ENCODE measurements around the gene BGLAP.

- TF ChIP-seq CTCF (IDR thresholded peaks at IDR 0.05) = no peak
- TF ChIP-seq EZH2 (IDR thresholded peaks at IDR 0.05; ENCODE audit: borderline replicate concordance, insufficient read depth, low read depth, low read length, poor library complexity, severe bottlenecking) = no peak
Observed at GRCh38 chr1:156285437-156285836, 43.5 kb downstream of the BGLAP start.

Data from B cell (primary cell).